Endometrium (tissue), 2 donors: ENCODE measurements around the gene FIBP.
A peak's percentile ranks its signal among the peaks of the same experiment; 100 is the strongest.
"Not testable (repeated sequence)": the region's sequence is repeated elsewhere in the genome, so short reads cannot be mapped to it uniquely, and the experiment has no call there.

Experiments used
- FAIRE-seq: peaks from 2 replicates; lab custom pipeline; 2012; peaks lifted over from hg19 to GRCh38; lab: Jason Lieb, UNC
- donor health status: control.
- donor health status: control.

Gene FIBP

GRCh38 chr11:65859095-65859811 lies 29.0 kb downstream of the FIBP start:
- FAIRE-seq = peak; percentile 87

- FAIRE-seq = no peak
Observed at GRCh38 chr11:65858681-65859087, 29.6 kb downstream of the FIBP start.

- peak; percentile 81 for FAIRE-seq
Observed at GRCh38 chr11:65857853-65858680, 30.2 kb downstream of the FIBP start, which contains the start of gene CFL1. Gene CFL1, minus strand, starts transcription at chr11:65858180. Its CDS starts 81 bp downstream, at chr11:65858099.

- no peak for FAIRE-seq
Observed at GRCh38 chr11:65857500-65857852, 30.8 kb downstream of the FIBP start.

- FAIRE-seq = no peak
Observed at GRCh38 chr11:65856689-65857499, 31.4 kb downstream of the FIBP start.

- FAIRE-seq = no peak
Observed at GRCh38 chr11:65855927-65856363, 32.3 kb downstream of the FIBP start.

- FAIRE-seq = no peak
Observed at GRCh38 chr11:65854852-65855837, 33.1 kb downstream of the FIBP start.

GRCh38 chr11:65854161-65854592 lies 34.1 kb downstream of the FIBP start:
- FAIRE-seq = no peak

GRCh38 chr11:65853246-65853979 lies 34.9 kb downstream of the FIBP start:
- FAIRE-seq = no peak

- no peak for FAIRE-seq
Observed at GRCh38 chr11:65852508-65853245, 35.6 kb downstream of the FIBP start.

- no peak for FAIRE-seq
Observed at GRCh38 chr11:65851811-65852507, 36.3 kb downstream of the FIBP start.

- FAIRE-seq = no peak
Observed at GRCh38 chr11:65851083-65851579, 37.1 kb downstream of the FIBP start.

- no peak for FAIRE-seq
Observed at GRCh38 chr11:65850217-65851082, 37.8 kb downstream of the FIBP start.

- no peak for FAIRE-seq
Observed at GRCh38 chr11:65849771-65850216, 38.5 kb downstream of the FIBP start.

GRCh38 chr11:65849366-65849765 lies 38.9 kb downstream of the FIBP start:
- FAIRE-seq = no peak

- FAIRE-seq = not testable (repeated sequence)
Observed at GRCh38 chr11:65848693-65849092, 39.6 kb downstream of the FIBP start.

GRCh38 chr11:65847746-65848145 lies 40.5 kb downstream of the FIBP start:
- FAIRE-seq = no peak
